Endothelial cell of umbilical vein (primary cell): ENCODE data around the gene PIP4K2B. TPM values are rescaled to one million over a fixed set of nuclear protein-coding genes. Genes with fewer than 3 reads are reported as not detected.

Experiments
- BruUV-seq: library from RNA; stranded (reverse); fragments of 400-500 nt; replicated peaks from 2 replicates; lab custom pipeline; 2021; lab: Mats Ljungman, UMichigan
- CTCF ChIA-PET: fragments of 300-600, 350-600 bp; sonication (Branson Sonifier 250); formaldehyde crosslinking; loops from one replicate; lab custom pipeline; 2021; ENCODE audit warnings: antibody characterized with exemption, inconsistent platforms; lab: Charles Lee
- POLR2A ChIA-PET: fragments of 300-600, 350-600 bp; sonication (Branson Sonifier 250); formaldehyde crosslinking; loops from one replicate; lab custom pipeline; 2021; ENCODE audit warnings: antibody characterized with exemption, inconsistent platforms; lab: Charles Lee
- DNase-seq: peaks from one replicate; pipeline ENCODE4 v3.0.0-alpha.2; 2011; ENCODE audit warnings: low read depth, low spot score
- FAIRE-seq: peaks from 2 replicates; lab custom pipeline; 2011; peaks lifted over from hg19 to GRCh38; lab: Jason Lieb, UNC
- H2AFZ ChIP-seq: 2 replicates; pipeline ENCODE4 v1.6.0; 2012; ENCODE audit warnings: low read depth, low read length, control low read depth, inconsistent platforms
- H3K27ac ChIP-seq: 2 replicates; pipeline ENCODE4 v1.5.1; 2011; ENCODE audit warnings: low read depth, mild to moderate bottlenecking, control low read depth, low read length, moderate library complexity; ENCODE audit not compliant: insufficient read depth
- H3K27me3 ChIP-seq, 2 experiments: 2 replicates each; pipeline versions ENCODE4 v1.6.0 to v1.6.1; 2011; ENCODE audit warnings: low read length in 2 of 2, mixed read lengths in 1 of 2; ENCODE audit not compliant: control insufficient read depth in 2 of 2, insufficient read depth in 2 of 2
- H3K36me3 ChIP-seq, 2 experiments: 2 replicates in 1 of 2; 3 replicates in 1 of 2; pipeline ENCODE4 v1.5.1; 2011; ENCODE audit warnings: low read length in 2 of 2, mild to moderate bottlenecking in 1 of 2, moderate library complexity in 1 of 2; ENCODE audit not compliant: control insufficient read depth in 2 of 2, insufficient read depth in 2 of 2; ENCODE audit errors: extremely low read depth in 1 of 2
- H3K4me1 ChIP-seq: 3 replicates; pipeline ENCODE4 v1.5.1; 2011; ENCODE audit warnings: mild to moderate bottlenecking, low read length; ENCODE audit not compliant: control insufficient read depth, insufficient read depth; ENCODE audit errors: extremely low read depth
- H3K4me2 ChIP-seq: 2 replicates; pipeline ENCODE4 v1.6.1; 2011; ENCODE audit warnings: low read length, control low read depth, mixed read lengths; ENCODE audit not compliant: insufficient read depth
- H3K4me3 ChIP-seq, 3 experiments: fragments of 200-600 bp in 1 of 3; sonication (generic), shearing (Covaris generic) in 1 of 3; replicated peaks in 1 of 3; 2 replicates each; pipeline ENCODE4 v1.5.1; 2011 to 2016; ENCODE audit warnings: control low read depth in 3 of 3, low read length in 3 of 3, mild to moderate bottlenecking in 2 of 3, inconsistent platforms in 1 of 3, low read depth in 1 of 3, moderate library complexity in 1 of 3; ENCODE audit not compliant: insufficient read depth in 1 of 3
- H3K79me2 ChIP-seq: 2 replicates; pipeline ENCODE4 v1.6.0; 2012; ENCODE audit warnings: low read length, inconsistent platforms; ENCODE audit not compliant: control insufficient read depth, insufficient read depth
- H3K9ac ChIP-seq: replicated peaks from 2 replicates; pipeline ENCODE3; 2011; ENCODE audit warnings: low read length, control low read depth; ENCODE audit not compliant: insufficient read depth; ENCODE audit errors: extremely low read depth
- H3K9me1 ChIP-seq: replicated peaks from 3 replicates; pipeline ENCODE4 v1.6.0; 2011; ENCODE audit warnings: mild to moderate bottlenecking, low read length; ENCODE audit not compliant: control insufficient read depth, insufficient read depth; ENCODE audit errors: extremely low read depth
- H3K9me3 ChIP-seq: replicated peaks from 2 replicates; pipeline ENCODE4 v1.5.1; 2012; ENCODE audit warnings: low read length, inconsistent platforms; ENCODE audit not compliant: control insufficient read depth, insufficient read depth
- H4K20me1 ChIP-seq: replicated peaks from 2 replicates; pipeline ENCODE3; 2011; ENCODE audit warnings: mild to moderate bottlenecking, low read length; ENCODE audit not compliant: control insufficient read depth, insufficient read depth; ENCODE audit errors: extremely low read depth
- CTCF ChIP-seq, 2 donors: IDR thresholded peaks; 1 replicate in 1 of 2; 2 replicates in 1 of 2; pipeline ENCODE4 v1.5.1; 2011; ENCODE audit warnings: low read length in 2 of 2, mild to moderate bottlenecking in 2 of 2, moderate library complexity in 2 of 2, control low read depth in 1 of 2, inconsistent platforms in 1 of 2, low read depth in 1 of 2; ENCODE audit not compliant: insufficient read depth in 1 of 2; ENCODE audit errors: extremely low read depth in 1 of 2
- EZH2 ChIP-seq: IDR thresholded peaks from 2 replicates; pipeline ENCODE4 v1.6.1; 2012; ENCODE audit warnings: borderline replicate concordance, low read depth, mild to moderate bottlenecking, moderate library complexity, low read length, inconsistent platforms; ENCODE audit not compliant: severe bottlenecking
- FOS ChIP-seq: IDR thresholded peaks from 2 replicates; pipeline ENCODE4 v1.6.1; 2011; ENCODE audit warnings: mild to moderate bottlenecking, low read length, moderate library complexity, borderline replicate concordance; ENCODE audit not compliant: insufficient read depth
- GATA2 ChIP-seq: IDR thresholded peaks from 2 replicates; pipeline ENCODE4 v1.7.0; 2011; ENCODE audit warnings: low read depth, mild to moderate bottlenecking, moderate library complexity, mixed read lengths, low read length; ENCODE audit not compliant: insufficient read length, insufficient read depth
- JUN ChIP-seq: IDR thresholded peaks from 2 replicates; pipeline ENCODE4 v1.6.1; 2011; ENCODE audit warnings: borderline replicate concordance, low read depth; ENCODE audit not compliant: insufficient read length, insufficient read depth
- MYC ChIP-seq: IDR thresholded peaks from one replicate; pipeline ENCODE4 v1.6.1; 2011; ENCODE audit warnings: mild to moderate bottlenecking, low read depth, low read length
- POLR2A ChIP-seq: IDR thresholded peaks from 2 replicates; pipeline ENCODE4 v1.6.1; 2012; ENCODE audit warnings: low read depth, mild to moderate bottlenecking, control low read depth, low read length
- POLR2AphosphoS5 ChIP-seq: IDR thresholded peaks from 2 replicates; pipeline ENCODE4 v1.6.1; 2012; ENCODE audit warnings: low read depth, mild to moderate bottlenecking, control low read depth, low read length, moderate library complexity; ENCODE audit not compliant: insufficient read depth
- dilution Hi-C: fragments of 300-500 bp; cut with MboI; formaldehyde crosslinking; loops from one replicate; pipeline ENCODE4 v1.15.0; 2019; ENCODE audit warnings: low sequenced_read_pairs; ENCODE audit not compliant: extremely low pct_ligation_motif_present
- intact Hi-C: fragments of 100-400 bp; cut with micrococcal nuclease; formaldehyde crosslinking; loops from one replicate; pipeline ENCODE4 v1.10.0; 2022
- polyA plus RNA-seq, 4 experiments: library from polyadenylated mRNA; depleted of rRNA in 3 of 4; stranded (reverse) in 3 of 4; unstranded in 1 of 4; fragments of >200 nt; gene quantifications; 2 replicates each; pipeline versions ENCODE4 v1.2.1 to v1.2.3, GENCODE V29; 2011 to 2012; ENCODE audit warnings: missing spikeins in 1 of 4
- total RNA-seq: library from RNA; stranded (reverse); gene quantifications from 2 replicates; pipeline ENCODE4 v1.2.3, GENCODE V29; 2021
- TF ChIP-seq, protein P1 (sequence below): IDR thresholded peaks from 2 replicates; pipeline ENCODE4 v1.6.1; 2011; ENCODE audit not compliant: insufficient read depth, insufficient read length

The PIP4K2B gene
- total and polyA plus RNA-seq, 2 donors (not counting 3 experiments of a cell fraction or from before 2014, with no cell fraction given): 23.1 to 48.8 TPM

- Histone ChIP-seq H3K9ac (peak within 1 kb of the TSS; percentile 90), H3K9me1 (no peaks in the 10 kb centered on the region), H3K4me3 (peak within 1 kb of the TSS; percentile 64 to 79 (median 77)), H3K9me3 (no peaks in the 10 kb centered on the region), H3K79me2 (peaks cover 34% of the 10 kb centered on the region), H2AFZ (peak within 1 kb of the TSS; percentile 79), H3K27me3 (no peaks in the 10 kb centered on the region), H3K4me1 (peaks cover 10% of the 10 kb centered on the region), H3K36me3 (peaks cover 5 to 11% of the 10 kb centered on the region in 2 experiments), H3K4me2 (peak within 1 kb of the TSS; percentile 63), H4K20me1 (no peaks in the 10 kb centered on the region), H3K27ac (peak within 1 kb of the TSS; percentile 96)
- FAIRE-seq (no peak), DNase-seq (peak; percentile 99)
- CTCF ChIA-PET: interaction anchor here (1.3 kb wide), 2 partner anchors 9 to 29 kb away, joined by 4 to 7 read pairs; partner anchors contain the start of gene RPL23
- intact Hi-C loops: loop anchor here (1.0 to 2.0 kb wide), 2 partner anchors 28 to 72 kb away; partner anchors contain the start of genes PSMB3 and RPL23
- BruUV-seq: TSS peak; percentile 97
- TF ChIP-seq MYC (peak; percentile 20), JUN (peak; percentile 38), FOS (no peak), EZH2 (no peak), CTCF (IDR thresholded peaks at IDR 0.05; ENCODE audit: extremely low read depth in 1 of 2, insufficient read depth in 1 of 2, low read depth in 1 of 2, low read length in 2 of 2) (no peak), GATA2 (no peak), POLR2A (peak; percentile 87), POLR2AphosphoS5 (peak; percentile 91)
- TF ChIP-seq, protein P1, sequence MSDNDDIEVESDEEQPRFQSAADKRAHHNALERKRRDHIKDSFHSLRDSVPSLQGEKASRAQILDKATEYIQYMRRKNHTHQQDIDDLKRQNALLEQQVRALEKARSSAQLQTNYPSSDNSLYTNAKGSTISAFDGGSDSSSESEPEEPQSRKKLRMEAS: no peak
- dilution Hi-C loops: no loop called here
- POLR2A ChIA-PET: interaction anchor here (0.6 to 1.2 kb wide), 3 partner anchors 9 to 1622 kb away, joined by 3 to 6 read pairs (median 4); partner anchors contain the start of gene RPL23
Observed at GRCh38 chr17:38824899-38825761, 25.8 kb upstream of the PIP4K2B start, which contains the start of gene CWC25. Gene CWC25 (minus strand): TSS chr17:38825321. CDS start chr17:38825183, 138 bp downstream.
